Tibial nerve (tissue), 4 donors: Measurements from ENCODE around the gene MAPKAPK5. TPM values are rescaled to one million over a fixed set of nuclear protein-coding genes. Genes with fewer than 3 reads are reported as not detected.
"Not testable (repeated sequence)": the region's sequence is repeated elsewhere in the genome, so short reads cannot be mapped to it uniquely, and the experiment has no call there.

ENCODE experiments used
- DNase-seq, 2 donors: peaks; one replicate each; pipeline ENCODE4 v3.0.0-alpha.2; 2019; ENCODE audit warnings: low spot score in 2 of 2
- H3K27ac ChIP-seq, 4 donors: fragments of 200-600 bp; sonication (generic) in 3 of 4; one replicate each; pipeline ENCODE4 v1.5.1; 2017 to 2019; ENCODE audit warnings: mild to moderate bottlenecking in 1 of 4
- H3K27me3 ChIP-seq, 2 donors: fragments of 200-600 bp; sonication (generic) in 1 of 2; one replicate each; pipeline versions ENCODE4 v1.5.1 to v1.6.0; 2017 to 2019
- H3K36me3 ChIP-seq, 3 donors: fragments of 200-600 bp; sonication (generic); one replicate each; pipeline ENCODE4 v1.5.1; 2018 to 2019
- H3K4me1 ChIP-seq, 4 donors: fragments of 200-600 bp; sonication (generic) in 3 of 4; one replicate each; pipeline ENCODE4 v1.5.1; 2017 to 2019
- H3K4me3 ChIP-seq, 4 donors: fragments of 200-600 bp; sonication (generic) in 3 of 4; one replicate each; pipeline ENCODE4 v1.5.1; 2017 to 2019; ENCODE audit warnings: mild to moderate bottlenecking in 1 of 4, moderate library complexity in 1 of 4
- H3K9me3 ChIP-seq, 4 donors: fragments of 200-600 bp; sonication (generic) in 3 of 4; one replicate each; pipeline ENCODE4 v1.5.1; 2017 to 2019
- EP300 ChIP-seq, 2 donors: sonication (generic); formaldehyde crosslinking; IDR thresholded peaks; one replicate each; pipeline ENCODE4 v1.6.1; 2017; ENCODE audit warnings: antibody characterized with exemption in 2 of 2, mild to moderate bottlenecking in 1 of 2
- POLR2A ChIP-seq, 2 donors: fragments of 450-650 bp; IDR thresholded peaks; one replicate each; pipeline ENCODE4 v1.6.1; 2017; ENCODE audit warnings: antibody characterized with exemption in 2 of 2, mild to moderate bottlenecking in 2 of 2, moderate library complexity in 2 of 2
- WGBS, 2 donors: methylation state at CpG; one replicate each; pipeline ENCODE4 v1.1.5; 2018; 5-methylcytosine and 5-hydroxymethylcytosine counted together
- total RNA-seq, 4 donors: library from RNA; depleted of rRNA; stranded (reverse); fragments of >200 nt; gene quantifications; one replicate each; pipeline ENCODE4 v1.1.0, GENCODE V29; 2016
- TF ChIP-seq, protein P1 (sequence below), 5 experiments: fragments of 200-600 bp in 3 of 5; fragments of 450-650 bp in 2 of 5; sonication (generic) in 3 of 5; IDR thresholded peaks; one replicate each; pipeline ENCODE4 v1.5.1; 2016 to 2019; ENCODE audit warnings: antibody characterized with exemption in 5 of 5, mild to moderate bottlenecking in 3 of 5, moderate library complexity in 2 of 5

MAPKAPK5 gene
- total RNA-seq, 4 donors from 2014 or later, result 36.1 to 65.1 (median 44.7) TPM

GRCh38 chr12:111835531-111836181 lies 6.4 kb upstream of the MAPKAPK5 start:
- H3K4me1 ChIP-seq, result peaks cover 0 to 10% (median 4%) of the 10 kb centered on the region in 4 donors
- not testable (repeated sequence) for DNase-seq, H3K4me3 ChIP-seq, H3K9me3 ChIP-seq, H3K27me3 ChIP-seq, H3K27ac ChIP-seq
- H3K36me3 ChIP-seq, result peaks cover 0 to 22% (median 0%) of the 10 kb centered on the region in 3 donors
- 93 to 96% methylated on average over 10 to 17 of the region's 28 CpGs for WGBS, 2 donors

DNA sequence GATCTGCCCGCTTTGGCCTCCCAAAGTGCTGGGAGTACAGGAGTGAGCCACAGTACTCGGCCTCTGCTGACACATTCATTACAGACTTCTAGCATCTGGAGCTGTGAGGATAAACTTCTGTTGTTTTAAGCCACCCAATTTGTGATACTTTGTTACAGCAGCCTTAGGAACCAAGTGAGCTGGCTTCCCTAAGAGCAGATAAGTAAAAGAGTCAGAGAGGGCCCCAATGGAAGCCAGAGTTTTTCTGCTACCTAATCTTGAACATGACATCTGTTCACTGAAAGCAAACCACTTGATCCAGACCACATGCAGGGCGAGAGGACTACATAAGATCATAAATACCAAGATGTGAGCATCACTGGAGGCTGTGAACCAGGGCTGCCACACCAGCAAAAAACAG lies 3.7 kb upstream of the MAPKAPK5 start:
- no peak overlapping the region for H3K27ac ChIP-seq
- peaks cover 0 to 25% (median 13%) of the 10 kb centered on the region in 4 donors for H3K4me1 ChIP-seq
- no peak overlapping the region for H3K4me3 ChIP-seq
- TF ChIP-seq, protein P1, sequence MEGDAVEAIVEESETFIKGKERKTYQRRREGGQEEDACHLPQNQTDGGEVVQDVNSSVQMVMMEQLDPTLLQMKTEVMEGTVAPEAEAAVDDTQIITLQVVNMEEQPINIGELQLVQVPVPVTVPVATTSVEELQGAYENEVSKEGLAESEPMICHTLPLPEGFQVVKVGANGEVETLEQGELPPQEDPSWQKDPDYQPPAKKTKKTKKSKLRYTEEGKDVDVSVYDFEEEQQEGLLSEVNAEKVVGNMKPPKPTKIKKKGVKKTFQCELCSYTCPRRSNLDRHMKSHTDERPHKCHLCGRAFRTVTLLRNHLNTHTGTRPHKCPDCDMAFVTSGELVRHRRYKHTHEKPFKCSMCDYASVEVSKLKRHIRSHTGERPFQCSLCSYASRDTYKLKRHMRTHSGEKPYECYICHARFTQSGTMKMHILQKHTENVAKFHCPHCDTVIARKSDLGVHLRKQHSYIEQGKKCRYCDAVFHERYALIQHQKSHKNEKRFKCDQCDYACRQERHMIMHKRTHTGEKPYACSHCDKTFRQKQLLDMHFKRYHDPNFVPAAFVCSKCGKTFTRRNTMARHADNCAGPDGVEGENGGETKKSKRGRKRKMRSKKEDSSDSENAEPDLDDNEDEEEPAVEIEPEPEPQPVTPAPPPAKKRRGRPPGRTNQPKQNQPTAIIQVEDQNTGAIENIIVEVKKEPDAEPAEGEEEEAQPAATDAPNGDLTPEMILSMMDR (IDR thresholded peaks at IDR 0.05), result no peak
- TF ChIP-seq EP300 (IDR thresholded peaks at IDR 0.05) (no peak), POLR2A (IDR thresholded peaks at IDR 0.05) (no peak)
- no peaks in the 10 kb centered on the region for H3K9me3 ChIP-seq
- peaks cover 0 to 22% (median 0%) of the 10 kb centered on the region in 3 donors for H3K36me3 ChIP-seq
- no peak for DNase-seq
- H3K27me3 ChIP-seq, result no peaks in the 10 kb centered on the region
- 93 to 96% methylated on average over 3 of the region's 3 CpGs for WGBS, 2 donors

DNA sequence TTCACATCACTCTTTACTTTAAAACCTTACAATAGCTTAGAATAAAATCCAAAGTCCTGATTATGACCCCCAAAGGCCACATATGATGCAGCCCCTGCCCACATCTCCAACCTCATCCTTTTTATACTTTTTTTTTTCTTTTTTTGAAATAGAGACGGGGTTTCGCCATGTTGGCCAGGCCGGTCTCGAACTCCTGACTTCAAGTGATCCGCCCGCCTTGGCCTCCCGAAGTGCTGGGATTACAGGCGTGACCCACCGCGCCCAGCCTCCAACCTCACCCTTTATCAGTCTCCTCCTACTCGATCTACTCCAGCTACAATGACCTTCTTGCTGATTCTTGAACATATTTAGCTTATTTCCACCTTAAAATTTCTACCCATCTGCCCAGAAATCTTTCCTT lies 1.2 kb upstream of the MAPKAPK5 start:
- Histone ChIP-seq H3K27ac (peak overlapping the region; percentile 80 to 97 (median 96)), H3K4me1 (peaks cover 0 to 49% (median 24%) of the 10 kb centered on the region in 4 donors)
- 39 to 48% methylated on average over 11 of the region's 11 CpGs for WGBS, 2 donors

DNA sequence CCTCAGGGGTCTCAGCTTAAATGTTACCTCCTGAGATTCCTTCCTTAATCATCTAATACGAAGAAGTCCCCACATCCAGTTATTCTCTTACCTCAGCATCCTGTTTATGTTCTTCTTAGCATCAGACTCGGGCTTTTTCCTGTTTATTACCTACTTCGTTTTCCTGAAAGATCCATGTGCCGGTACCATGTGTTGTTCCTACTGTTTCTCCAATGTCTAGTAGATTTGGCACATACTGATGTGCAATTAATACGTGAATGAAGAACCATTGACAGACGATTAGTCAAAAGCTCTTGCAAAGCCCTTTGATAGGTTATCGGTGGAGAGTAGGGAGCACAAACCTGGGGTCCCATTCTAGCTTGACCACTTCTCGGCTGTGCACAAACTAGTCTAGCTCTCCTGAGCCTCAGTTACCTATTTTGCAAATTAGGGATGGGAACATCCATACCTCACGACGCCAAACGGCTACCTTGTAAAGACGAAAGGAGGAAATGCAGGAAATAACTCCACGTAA lies 735 bp upstream of the MAPKAPK5 start:
- peak in 1 of 2 donors; percentile 4 for DNase-seq
- peak overlapping the region; percentile 80 to 97 (median 96) for H3K27ac ChIP-seq
- H3K9me3 ChIP-seq, result no peaks in the 10 kb centered on the region
- TF ChIP-seq EP300 (IDR thresholded peaks at IDR 0.05), result no peak
- TF ChIP-seq, protein P1 (IDR thresholded peaks at IDR 0.05), result no peak
- TF ChIP-seq POLR2A (IDR thresholded peaks at IDR 0.05), result no peak
- H3K27me3 ChIP-seq, result no peaks in the 10 kb centered on the region
- H3K36me3 ChIP-seq, result peaks cover 0 to 22% (median 0%) of the 10 kb centered on the region in 3 donors
- WGBS, 2 donors, result 0% methylated on average over 13 of the region's 13 CpGs
- H3K4me1 ChIP-seq, result peaks cover 0 to 53% (median 24%) of the 10 kb centered on the region in 4 donors
- peak overlapping the region; percentile 76 to 96 (median 86) for H3K4me3 ChIP-seq

More for the DNA sequence above, 1.2 kb upstream of the MAPKAPK5 start:
- H3K27me3 ChIP-seq, result no peaks in the 10 kb centered on the region
- TF ChIP-seq POLR2A (IDR thresholded peaks at IDR 0.05), result no peak
- TF ChIP-seq EP300 (IDR thresholded peaks at IDR 0.05), result no peak
- TF ChIP-seq, protein P1 (IDR thresholded peaks at IDR 0.05), result no peak
- H3K9me3 ChIP-seq, result no peaks in the 10 kb centered on the region
- DNase-seq, result no peak
- peaks cover 0 to 22% (median 0%) of the 10 kb centered on the region in 3 donors for H3K36me3 ChIP-seq
- H3K4me3 ChIP-seq, result peak overlapping the region; percentile 76 to 96 (median 86)

GRCh38 chr12:111842556-111843396 lies 748 bp downstream of the MAPKAPK5 start:
- peak in 1 of 2 donors; percentile 5 for DNase-seq
- 3 to 5% methylated on average over 22 to 39 of the region's 44 CpGs for WGBS, 2 donors
- TF ChIP-seq EP300 (IDR thresholded peaks at IDR 0.05) (no peak), POLR2A (IDR thresholded peaks at IDR 0.05) (no peak)
- TF ChIP-seq, protein P1 (IDR thresholded peaks at IDR 0.05), result no peak
- Histone ChIP-seq H3K9me3 (no peaks in the 10 kb centered on the region), H3K4me3 (peak overlapping the region; percentile 76 to 96 (median 86)), H3K4me1 (peaks cover 0 to 56% (median 24%) of the 10 kb centered on the region in 4 donors), H3K27me3 (no peaks in the 10 kb centered on the region), H3K27ac (peak overlapping the region; percentile 80 to 97 (median 96)), H3K36me3 (peaks cover 0 to 25% (median 0%) of the 10 kb centered on the region in 3 donors)
